HG02870 (cell line): ENCODE measurements around the gene DPYSL3.

Source experiments
- ATAC-seq: cut with Tn5 transposase; IDR thresholded peaks from one replicate; pipeline ENCODE4 v1.9.1; 2021; ENCODE audit warnings: mild to moderate bottlenecking, moderate library complexity; ENCODE audit not compliant: unreplicated experiment

Gene DPYSL3

GRCh38 chr5:147515269-147515668, 5.4 kb upstream of the DPYSL3 start:
- ATAC-seq: no peak

GRCh38 chr5:147512659-147513379, 3.0 kb upstream of the DPYSL3 start:
- ATAC-seq: no peak

GRCh38 chr5:147510885-147511284, 1.0 kb upstream of the DPYSL3 start:
- no peak for ATAC-seq

GRCh38 chr5:147509041-147509709, 693 bp downstream of the DPYSL3 start:
- ATAC-seq: no peak

GRCh38 chr5:147508711-147509040, 1.2 kb downstream of the DPYSL3 start:
- no peak for ATAC-seq

GRCh38 chr5:147507480-147508126, 2.3 kb downstream of the DPYSL3 start:
- no peak for ATAC-seq

GRCh38 chr5:147504535-147504934, 5.3 kb downstream of the DPYSL3 start:
- no peak for ATAC-seq

GRCh38 chr5:147504011-147504410, 5.9 kb downstream of the DPYSL3 start:
- ATAC-seq: no peak

GRCh38 chr5:147490989-147491388, 18.9 kb downstream of the DPYSL3 start:
- ATAC-seq: no peak

- no peak for ATAC-seq
Measured at GRCh38 chr5:147487031-147487750, 22.7 kb downstream of the DPYSL3 start.

- no peak for ATAC-seq
Measured at GRCh38 chr5:147485814-147486213, 24.1 kb downstream of the DPYSL3 start.

GRCh38 chr5:147485046-147485445, 24.8 kb downstream of the DPYSL3 start:
- no peak for ATAC-seq

- ATAC-seq: no peak
Measured at GRCh38 chr5:147484708-147485020, 25.2 kb downstream of the DPYSL3 start.

GRCh38 chr5:147483961-147484707, 25.7 kb downstream of the DPYSL3 start:
- no peak for ATAC-seq

GRCh38 chr5:147483188-147483790, 26.6 kb downstream of the DPYSL3 start:
- no peak for ATAC-seq

- ATAC-seq: no peak
Measured at GRCh38 chr5:147482706-147483180, 27.1 kb downstream of the DPYSL3 start.

GRCh38 chr5:147481874-147482705, 27.8 kb downstream of the DPYSL3 start:
- ATAC-seq: peak; percentile 83

- no peak for ATAC-seq
Measured at GRCh38 chr5:147481376-147481775, 28.5 kb downstream of the DPYSL3 start.

GRCh38 chr5:147479949-147480348, 29.9 kb downstream of the DPYSL3 start:
- ATAC-seq: no peak

- ATAC-seq: no peak
Measured at GRCh38 chr5:147479444-147479843, 30.4 kb downstream of the DPYSL3 start.
